ENCODE data around the gene PTPRH.
"Not testable (repeated sequence)": the region's sequence is repeated elsewhere in the genome, so short reads cannot be mapped to it uniquely, and the experiment has no call there.

PTPRH gene

DNA sequence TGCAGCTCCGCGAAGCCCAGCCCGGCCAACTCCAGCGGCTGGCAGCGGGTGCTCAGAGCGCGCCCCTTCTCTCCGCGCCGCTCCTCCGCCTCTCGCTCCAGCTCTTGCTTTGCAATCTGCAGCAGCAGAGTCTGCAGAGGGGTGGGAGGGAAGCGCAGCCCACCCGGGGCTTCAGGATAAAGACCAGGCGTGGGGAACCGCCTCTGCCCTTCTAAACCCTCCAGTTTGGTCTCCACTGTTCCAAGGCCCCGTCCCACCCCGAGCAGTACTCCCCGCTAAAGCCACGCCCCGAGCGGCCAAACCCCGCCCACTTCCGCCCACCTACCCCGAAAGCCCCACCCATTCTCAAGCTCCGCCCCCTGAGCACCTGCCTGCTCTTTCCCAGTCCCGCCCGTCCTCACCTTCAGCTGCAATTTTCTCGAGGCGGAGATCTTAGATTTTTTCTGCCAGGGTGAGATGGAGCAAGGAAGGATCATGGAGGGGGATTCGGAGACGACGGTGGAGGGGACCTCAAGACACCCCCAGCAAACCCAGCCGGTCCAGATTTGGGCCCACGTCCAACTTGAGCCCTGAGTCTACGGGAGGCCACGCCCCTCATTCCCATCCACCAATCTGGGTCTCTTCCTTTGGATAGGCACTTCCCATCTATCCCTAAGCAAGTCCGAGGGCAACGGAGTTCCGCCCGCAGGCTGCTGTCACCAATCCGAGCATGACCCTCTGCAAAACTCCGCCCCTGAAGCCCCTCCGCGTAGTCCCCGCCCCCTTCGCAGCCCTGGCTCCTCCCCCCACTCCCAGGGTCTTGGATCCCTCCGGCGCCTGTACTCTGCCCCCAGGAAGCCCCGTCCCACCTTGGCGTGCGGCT, 52.9 kb downstream of the PTPRH start:
- DNase-seq, result peak in 1 of 2 donors; percentile 21

DNA sequence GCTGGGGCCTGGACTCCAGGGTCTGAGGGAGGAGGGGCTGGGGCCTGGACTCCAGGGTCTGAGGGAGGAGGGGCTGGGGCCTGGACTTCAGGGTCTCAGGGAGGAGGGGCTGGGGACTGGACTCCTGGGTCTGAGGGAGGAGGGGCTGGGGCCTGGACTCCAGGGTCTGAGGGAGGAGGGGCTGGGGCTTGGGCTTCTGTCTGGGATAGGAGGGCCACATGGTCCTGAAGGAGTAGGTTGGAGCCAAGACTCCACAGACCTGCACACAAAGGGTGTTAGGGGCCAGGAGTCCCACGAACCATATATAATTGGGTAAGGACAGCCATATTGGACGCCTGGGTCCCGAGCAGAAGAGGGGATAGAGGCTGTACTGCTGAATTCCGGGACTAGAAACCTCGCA, 53.5 kb downstream of the PTPRH start:
- DNase-seq, result not testable (repeated sequence)

DNA sequence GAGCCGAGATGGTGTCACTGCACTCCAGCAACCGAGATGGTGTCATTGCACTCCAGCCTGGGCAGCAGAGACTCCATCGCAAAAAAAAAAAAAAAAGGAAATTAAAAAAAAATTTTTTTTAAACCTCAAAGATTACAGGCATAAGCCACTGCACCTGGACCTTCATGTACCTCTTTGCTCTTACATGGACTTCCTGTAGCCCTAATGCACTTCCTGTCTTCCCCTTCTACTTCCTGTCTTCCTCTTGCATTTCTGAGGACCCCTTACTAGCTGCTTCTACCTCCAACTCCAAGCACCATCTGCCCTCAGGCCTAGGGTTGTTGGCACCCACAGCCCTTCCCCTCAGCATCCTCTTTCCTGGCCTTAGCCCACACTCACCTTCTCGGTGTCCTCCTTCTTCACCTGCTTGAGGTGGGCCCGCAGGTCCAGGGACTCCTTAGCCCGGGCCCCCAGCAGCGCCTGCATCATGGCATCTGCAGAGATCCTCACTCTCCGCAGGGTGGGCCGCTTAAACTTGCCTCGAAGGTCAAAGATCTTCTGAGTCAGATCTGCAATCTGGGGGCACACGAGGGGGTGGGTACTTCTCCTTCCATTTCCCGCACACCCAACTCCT, 55.5 kb downstream of the PTPRH start:
- no peak for DNase-seq

DNA sequence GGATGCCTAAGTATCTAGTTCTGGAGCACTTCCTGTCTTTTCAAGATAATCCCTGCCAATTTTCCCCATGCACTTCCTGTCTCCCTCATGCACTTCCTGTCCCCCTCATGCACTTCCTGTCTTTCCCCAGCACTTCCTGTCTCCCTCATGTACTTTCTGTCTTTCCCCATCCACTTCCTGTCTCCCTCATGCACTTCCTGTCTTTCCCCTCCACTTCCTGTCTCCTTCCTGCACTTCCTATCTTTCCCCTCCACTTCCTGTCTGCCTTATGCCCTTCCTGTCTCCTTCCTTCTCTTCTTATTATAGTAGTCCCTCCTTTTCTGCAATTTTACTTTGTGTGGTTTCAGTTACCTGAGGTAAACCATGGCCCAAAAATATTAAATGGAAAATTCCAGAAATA, 57.3 kb downstream of the PTPRH start:
- DNase-seq, result no peak

DNA sequence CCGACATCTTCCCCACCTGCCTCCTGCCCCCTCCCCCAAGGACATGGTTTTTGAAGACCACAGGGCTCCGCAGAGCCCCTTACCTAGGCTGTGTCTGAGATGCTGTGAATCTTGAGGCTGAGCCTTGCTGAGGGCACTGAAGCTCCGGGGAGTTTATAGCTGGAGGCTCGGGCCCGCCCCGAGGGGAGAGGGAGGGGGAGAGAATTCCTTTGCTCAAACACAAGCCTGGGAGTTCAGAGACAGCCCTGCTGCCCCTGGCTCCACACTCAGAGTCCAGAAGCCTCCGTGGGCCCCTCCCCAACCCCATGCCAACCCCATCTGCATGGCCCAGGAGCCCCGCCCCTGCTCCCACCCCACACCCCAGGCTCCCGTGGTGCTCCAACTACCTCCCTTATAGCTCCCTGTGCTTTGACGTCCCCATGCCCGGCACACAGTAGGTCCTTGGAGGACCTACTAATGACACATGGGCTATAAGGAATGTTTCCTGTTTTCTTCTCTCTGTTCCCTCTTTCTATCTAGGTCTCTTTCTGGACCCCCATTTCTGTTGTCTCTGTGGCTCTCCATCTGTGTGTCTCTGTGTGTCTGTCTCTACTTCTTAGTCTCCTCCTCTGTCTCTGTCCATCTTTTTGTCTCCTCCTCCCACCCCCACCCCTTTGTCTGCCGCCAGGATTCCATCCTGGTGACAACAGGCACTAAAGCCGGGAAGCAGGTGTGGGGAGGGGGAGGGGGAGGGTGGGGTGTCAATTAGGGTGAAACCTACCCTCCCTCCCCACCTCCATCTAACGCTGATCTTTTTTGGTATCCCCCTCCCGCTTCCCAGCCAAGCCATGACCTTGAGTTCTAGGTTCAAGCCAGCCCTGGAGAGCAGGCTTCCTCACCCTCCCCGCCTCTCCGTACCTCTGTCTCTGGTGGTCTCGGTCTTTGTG, 60.0 kb downstream of the PTPRH start, which contains the start of gene TNNT1:
TNNT1 (minus strand) TSS at position 129 of the 926 bp plus-strand sequence. CDS start 2,049 bp downstream, outside the sequence.
- no peak for DNase-seq

DNA sequence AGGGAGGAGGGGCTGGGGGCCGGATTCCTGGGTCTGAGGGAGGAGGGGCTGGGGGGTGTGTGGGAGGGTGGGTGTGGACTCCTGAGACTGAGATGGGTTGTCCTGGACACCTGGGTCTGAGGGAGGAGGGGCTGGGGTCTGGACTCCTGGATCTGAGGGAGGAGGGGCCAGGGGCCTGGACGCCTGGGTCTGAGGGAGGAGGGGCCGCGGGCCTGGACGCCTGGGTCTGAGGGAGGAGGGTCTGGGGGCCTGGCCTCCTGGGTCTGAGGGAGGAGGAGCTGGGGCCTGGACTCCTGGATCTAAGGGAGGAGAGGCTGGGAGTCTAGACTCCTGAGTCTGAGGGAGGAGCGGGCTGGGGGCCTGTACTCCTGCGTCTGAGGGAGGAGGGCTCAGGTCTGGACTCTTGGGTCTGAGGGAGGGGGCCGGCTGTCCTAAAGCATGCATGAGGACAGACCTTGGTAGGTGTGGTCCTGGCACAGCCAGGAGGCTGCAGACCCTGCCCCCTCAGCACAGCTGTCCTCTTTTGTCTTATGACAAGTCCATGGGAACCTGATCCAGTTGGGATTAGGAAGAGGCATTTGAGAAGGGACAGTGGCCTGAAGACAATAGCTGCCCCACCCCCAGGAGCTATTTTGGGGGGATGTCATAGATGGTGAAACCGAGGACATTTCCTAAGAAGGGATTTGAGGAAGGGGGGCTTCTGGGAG, 61.6 kb downstream of the PTPRH start:
- DNase-seq, result no peak

DNA sequence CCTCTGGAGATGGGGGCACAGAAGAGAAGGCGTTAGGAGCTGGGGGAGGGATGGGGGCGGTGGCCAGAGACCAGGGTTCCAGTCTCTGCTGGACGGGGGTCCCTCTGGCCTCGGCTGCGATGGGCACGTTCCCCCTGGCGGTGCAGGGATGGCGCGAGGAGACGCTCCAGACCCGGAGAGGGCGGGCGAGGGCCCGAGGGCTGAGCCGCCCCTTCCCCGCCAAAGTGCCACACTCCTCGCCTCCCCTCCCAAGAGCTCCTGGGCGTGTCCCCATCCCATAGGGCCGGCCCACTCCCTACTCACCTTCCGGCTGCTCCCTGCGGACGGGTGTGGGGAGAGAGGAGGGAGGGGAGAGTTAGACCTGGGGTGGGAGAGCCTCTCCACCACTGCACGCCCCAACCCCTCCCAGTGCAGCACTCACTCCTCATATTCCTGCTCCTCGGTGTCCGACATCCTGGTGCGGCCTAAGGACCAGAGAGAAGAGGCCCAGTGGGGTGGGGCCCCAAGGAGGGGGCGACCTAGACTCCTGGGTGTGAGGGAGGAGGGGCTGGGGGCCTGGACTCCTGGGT, 62.5 kb downstream of the PTPRH start:
- no peak for DNase-seq

DNA sequence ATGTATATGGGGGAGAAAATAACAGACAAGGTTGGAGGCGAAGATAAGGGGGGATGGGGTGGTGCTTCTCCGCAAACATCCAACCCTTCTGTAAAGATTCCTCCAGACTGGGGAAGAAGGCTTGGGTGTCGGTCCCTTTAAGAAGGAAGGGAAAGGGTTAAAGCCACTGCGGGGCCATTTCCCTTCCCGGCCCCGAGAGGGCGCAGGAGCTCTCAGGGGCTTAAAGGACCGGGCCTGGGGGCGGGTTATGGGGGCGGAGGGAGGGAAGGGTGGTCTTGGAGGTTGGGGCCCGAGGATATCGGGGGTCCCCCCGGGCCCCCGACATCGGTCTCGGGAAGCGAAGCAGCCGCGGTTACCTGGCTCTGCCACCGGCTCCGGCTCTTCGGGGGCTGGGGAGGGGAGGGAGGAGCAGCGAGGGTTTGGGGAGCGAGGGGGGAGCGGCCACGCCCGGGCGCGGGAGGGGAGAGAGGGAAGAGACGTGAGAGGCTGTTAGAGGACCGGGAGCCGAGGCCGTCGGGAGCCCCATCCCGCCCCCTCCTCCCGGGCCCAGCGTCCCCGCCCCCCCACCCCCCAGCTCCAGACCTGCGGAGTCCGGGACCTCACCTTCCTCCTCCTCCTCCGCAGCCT, 63.1 kb downstream of the PTPRH start:
- DNase-seq, result no peak

DNA sequence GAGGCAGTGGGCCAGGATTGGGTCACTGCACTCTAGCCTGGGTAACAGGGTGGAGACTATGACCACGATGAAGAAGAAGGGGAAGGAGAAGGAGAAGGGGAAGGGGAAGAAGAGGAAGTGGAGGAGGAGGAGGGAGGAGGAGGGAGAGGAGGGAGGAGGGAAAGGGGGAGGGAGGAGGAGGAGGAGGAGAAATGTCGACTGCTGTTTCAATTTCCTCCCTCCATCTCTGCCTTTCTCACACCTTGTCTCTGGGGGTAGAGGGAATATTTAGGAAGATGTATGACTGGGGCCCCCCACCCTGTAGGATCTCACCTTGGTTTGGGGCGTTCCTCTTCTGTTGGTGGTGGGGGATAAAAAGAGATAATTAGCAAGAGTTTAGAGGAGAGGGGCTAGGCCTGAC, 64.1 kb downstream of the PTPRH start:
- no peak for DNase-seq

DNA sequence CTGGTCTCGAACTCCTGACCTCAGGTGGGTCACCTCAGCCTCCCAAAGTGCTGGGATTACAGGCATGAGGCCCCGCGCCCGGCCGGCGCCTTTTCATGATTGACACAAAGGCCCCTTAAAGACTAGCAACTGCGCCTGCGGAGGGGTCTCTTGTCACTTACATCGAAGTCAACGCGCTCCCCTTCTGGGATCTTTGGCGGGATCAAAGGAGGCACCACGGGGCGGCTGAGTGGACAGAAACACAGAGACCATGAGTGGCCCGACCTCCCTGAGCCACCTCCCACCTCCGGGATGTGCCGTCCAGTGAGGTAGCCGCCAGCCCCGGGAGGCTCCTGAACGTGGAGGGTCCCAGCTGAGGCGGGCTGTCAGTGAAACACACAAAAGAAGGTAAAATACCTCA, 67.6 kb downstream of the PTPRH start:
- no peak for DNase-seq

DNA sequence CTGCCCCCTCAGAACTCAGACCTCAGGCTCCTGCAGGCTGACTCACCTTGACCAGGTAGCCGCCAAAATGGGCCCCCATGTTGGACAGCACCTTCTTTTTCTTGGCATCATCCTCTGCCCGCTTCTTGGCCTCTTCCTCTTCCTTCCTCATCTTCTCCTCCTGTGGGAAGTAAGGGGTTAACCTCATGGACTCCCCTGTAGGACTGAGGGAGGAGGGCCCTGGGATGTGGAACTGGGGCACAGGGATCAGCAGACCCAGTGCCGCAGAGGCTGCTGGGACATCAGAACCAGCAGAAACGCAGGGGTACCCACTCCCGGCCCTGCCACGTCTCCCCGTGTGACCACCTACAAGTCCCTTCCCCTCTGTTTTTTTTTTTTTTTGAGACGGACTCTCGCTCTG, 71.4 kb downstream of the PTPRH start:
- no peak for DNase-seq

DNA sequence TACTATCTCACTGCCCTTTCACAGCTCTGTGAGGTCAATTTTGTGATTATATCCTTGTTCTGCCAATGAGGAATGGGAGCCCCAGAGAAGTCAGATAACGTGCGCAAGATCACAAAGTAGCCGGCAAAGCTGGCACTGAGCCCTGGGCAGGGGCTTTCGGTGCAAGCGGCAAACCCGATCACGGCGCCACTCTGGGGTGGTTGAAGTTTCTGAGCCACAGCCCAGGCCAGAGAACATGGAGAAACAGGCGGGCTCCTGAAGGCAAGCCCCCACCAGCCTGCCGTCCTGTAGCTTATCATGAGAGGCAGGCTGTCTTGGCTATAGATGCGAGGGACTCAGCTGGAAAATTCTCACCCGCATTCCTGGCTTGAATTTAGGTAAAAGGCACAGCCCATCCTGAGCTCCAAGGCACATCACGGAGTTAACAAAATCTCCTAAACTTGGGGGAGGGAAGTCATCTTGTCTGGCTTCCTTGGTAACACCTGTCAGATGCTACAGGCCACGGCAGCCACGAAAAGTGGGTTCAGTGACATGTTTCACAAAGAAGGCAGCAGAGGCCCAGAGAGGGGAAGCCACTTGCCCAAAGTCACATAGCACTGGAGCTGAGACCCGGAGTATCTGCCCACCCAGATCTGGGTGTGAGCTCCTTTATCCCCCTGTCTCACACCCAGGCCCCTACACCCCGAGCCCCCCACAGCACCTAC, 72.8 kb downstream of the PTPRH start:
- no peak for DNase-seq

DNA sequence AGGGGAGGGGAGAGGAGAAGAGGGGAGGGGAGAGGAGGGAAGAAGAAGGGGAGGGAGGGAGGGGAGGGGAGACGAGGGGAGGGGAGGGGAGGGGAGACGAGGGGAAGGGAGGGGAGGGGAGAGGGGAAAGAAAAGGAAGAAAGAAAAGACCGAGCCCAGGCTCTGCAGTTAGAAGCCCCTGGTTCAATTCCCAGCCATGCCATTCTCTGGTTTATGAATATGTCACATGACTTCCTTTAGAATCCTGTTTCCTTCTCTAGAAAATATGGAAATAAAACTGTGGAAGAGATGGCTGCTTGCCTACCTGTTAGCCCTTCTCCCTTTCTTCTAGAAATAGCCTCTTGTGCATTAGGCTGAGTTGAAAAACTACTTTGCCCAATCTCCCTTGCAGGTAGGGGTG, 74.6 kb downstream of the PTPRH start:
- DNase-seq, result no peak

DNA sequence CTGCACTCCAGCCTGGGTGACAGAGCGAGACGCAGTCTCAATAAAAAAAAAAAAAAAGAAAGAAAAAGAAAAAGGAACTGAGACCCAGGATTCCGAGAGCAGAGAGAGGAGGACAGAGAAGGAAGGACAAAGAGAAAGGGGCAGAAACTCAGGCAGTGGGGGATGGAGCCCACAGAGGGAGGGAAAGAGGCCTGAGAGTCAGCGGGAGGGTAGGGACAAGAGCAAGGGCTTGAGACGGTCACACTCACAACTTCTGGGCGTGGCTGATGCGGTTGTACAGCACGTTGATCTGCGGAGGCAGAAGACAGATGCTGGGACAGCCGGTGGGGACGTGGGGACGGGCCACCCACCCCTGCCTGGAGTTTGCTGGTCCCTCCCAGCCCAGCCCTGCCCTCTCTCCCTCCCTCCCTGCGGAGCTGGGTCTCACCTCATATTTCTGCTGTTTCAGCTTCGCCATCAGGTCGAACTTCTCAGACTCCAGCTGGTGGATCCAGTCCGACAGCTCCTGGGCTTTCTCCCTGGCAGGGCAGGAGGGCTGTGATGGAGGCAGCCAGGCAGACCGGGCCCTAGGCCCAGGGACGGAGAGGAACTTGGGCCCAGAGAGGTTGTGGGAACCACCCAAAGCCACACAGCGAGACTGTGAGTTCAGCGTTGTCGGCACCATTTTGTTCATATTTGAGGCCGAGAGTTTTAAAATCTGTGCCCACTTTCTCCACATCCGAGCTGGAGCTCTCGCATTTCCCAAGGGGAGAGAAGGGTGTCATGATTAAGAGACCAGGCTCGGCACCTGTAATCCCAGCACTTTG, 75.5 kb downstream of the PTPRH start:
- no peak for DNase-seq

DNA sequence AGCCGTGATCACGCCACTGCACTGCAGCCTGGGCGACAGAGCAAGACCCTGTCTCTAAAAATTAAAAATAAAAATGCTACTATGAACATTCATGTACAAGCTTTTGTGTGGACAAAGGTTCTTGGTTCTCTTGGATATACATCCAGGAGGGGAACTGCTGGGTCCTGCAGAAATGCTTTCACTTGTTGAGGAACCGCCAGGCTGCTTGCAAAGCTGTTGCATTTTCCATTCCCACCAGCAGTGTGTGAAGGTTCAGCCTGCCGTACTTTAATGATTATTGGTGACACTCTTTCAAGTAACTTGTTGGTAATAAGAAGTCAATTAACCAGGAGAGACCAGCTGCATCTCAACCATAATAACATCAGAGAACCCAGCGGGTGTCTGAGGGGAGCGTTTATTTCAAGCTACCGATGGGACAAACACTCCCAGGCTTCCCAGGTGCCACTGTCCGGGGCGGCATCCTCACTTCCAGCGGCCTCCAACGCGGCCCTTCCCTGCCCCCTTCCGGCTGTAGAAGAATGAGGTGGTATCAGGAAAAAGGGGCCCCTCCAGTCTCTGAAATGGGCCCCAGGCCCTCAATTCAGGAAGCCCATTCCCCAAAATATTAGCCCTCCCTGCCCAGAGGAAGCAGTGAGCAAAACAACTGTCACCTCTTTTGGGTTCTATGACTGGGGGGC, 76.7 kb downstream of the PTPRH start:
- DNase-seq, result no peak

DNA sequence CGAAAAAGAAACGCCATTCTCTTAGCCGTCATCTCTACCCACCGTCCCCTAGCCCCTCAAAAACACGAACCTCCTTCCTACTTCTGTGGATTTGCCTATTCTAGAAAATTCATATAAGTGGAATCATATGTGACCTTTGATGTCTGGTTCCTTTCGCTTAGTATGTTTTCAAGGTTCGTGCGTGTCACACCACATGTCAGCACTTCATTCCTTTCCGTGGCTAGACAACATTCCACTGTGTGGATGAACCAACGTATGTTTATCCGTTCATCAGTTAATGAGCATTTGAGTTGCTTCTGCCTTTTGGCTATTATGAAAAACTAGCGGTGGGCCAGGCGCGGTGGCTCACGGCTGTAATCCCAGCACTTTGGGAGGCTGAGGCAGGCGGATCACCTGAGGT, 77.9 kb downstream of the PTPRH start:
- no peak for DNase-seq
